Measurements from ENCODE around the gene MTHFD1L. TPM values are rescaled to one million over a fixed set of nuclear protein-coding genes. Genes with fewer than 3 reads are reported as not detected.
"Not testable (repeated sequence)": the region's sequence is repeated elsewhere in the genome, so short reads cannot be mapped to it uniquely, and the experiment has no call there.

Gene MTHFD1L
- total RNA-seq, 1 donor from 2014 or later, result 45.6 TPM

GRCh38 chr6:151065027-151065815 is 199.7 kb downstream of the MTHFD1L start:
- no peak for DNase-seq (ENCODE audit: low read depth in 2 of 2)

GRCh38 chr6:151067684-151068596 is 202.4 kb downstream of the MTHFD1L start:
- DNase-seq (ENCODE audit: low read depth in 2 of 2), result peak; percentile 97

- peak in 1 of 2 donors; percentile 39 for DNase-seq (ENCODE audit: low read depth in 2 of 2)
Measured at GRCh38 chr6:151068761-151069312, 203.3 kb downstream of the MTHFD1L start.

GRCh38 chr6:151069641-151070040 is 204.1 kb downstream of the MTHFD1L start:
- DNase-seq (ENCODE audit: low read depth in 2 of 2), result no peak

- DNase-seq (ENCODE audit: low read depth in 2 of 2), result peak; percentile 32 to 44
Measured at GRCh38 chr6:151070631-151071051, 205.1 kb downstream of the MTHFD1L start.

GRCh38 chr6:151071295-151071694 is 205.8 kb downstream of the MTHFD1L start:
- peak; percentile 84 to 92 for DNase-seq (ENCODE audit: low read depth in 2 of 2)

- DNase-seq (ENCODE audit: low read depth in 2 of 2), result no peak
Measured at GRCh38 chr6:151073146-151073545, 207.6 kb downstream of the MTHFD1L start.

- DNase-seq (ENCODE audit: low read depth in 2 of 2), result no peak
Measured at GRCh38 chr6:151073701-151074100, 208.2 kb downstream of the MTHFD1L start.

GRCh38 chr6:151075005-151075404 is 209.5 kb downstream of the MTHFD1L start:
- no peak for DNase-seq (ENCODE audit: low read depth in 2 of 2)

- DNase-seq (ENCODE audit: low read depth in 2 of 2), result no peak
Measured at GRCh38 chr6:151075527-151075926, 210.0 kb downstream of the MTHFD1L start.

GRCh38 chr6:151075930-151076555 is 210.5 kb downstream of the MTHFD1L start:
- DNase-seq (ENCODE audit: low read depth in 2 of 2), result no peak

- no peak for DNase-seq (ENCODE audit: low read depth in 2 of 2)
Measured at GRCh38 chr6:151078655-151079054, 213.2 kb downstream of the MTHFD1L start.

- DNase-seq (ENCODE audit: low read depth in 2 of 2), result peak in 1 of 2 donors; percentile 37
Measured at GRCh38 chr6:151081656-151082055, 216.2 kb downstream of the MTHFD1L start.

- DNase-seq (ENCODE audit: low read depth in 2 of 2), result no peak
Measured at GRCh38 chr6:151082079-151082478, 216.6 kb downstream of the MTHFD1L start.

- no peak for DNase-seq (ENCODE audit: low read depth in 2 of 2)
Measured at GRCh38 chr6:151084275-151084674, 218.8 kb downstream of the MTHFD1L start.

GRCh38 chr6:151087055-151087454 is 221.6 kb downstream of the MTHFD1L start:
- DNase-seq (ENCODE audit: low read depth in 2 of 2), result not testable (repeated sequence)

- DNase-seq (ENCODE audit: low read depth in 2 of 2), result no peak
Measured at GRCh38 chr6:151087861-151088598, 222.5 kb downstream of the MTHFD1L start.

GRCh38 chr6:151088599-151088935 is 223.1 kb downstream of the MTHFD1L start:
- DNase-seq (ENCODE audit: low read depth in 2 of 2), result no peak

GRCh38 chr6:151088963-151089362 is 223.5 kb downstream of the MTHFD1L start:
- DNase-seq (ENCODE audit: low read depth in 2 of 2), result no peak

- no peak for DNase-seq (ENCODE audit: low read depth in 2 of 2)
Measured at GRCh38 chr6:151089978-151090377, 224.5 kb downstream of the MTHFD1L start.

GRCh38 chr6:151091571-151091970 is 226.1 kb downstream of the MTHFD1L start:
- DNase-seq (ENCODE audit: low read depth in 2 of 2), result no peak

Measured in lung microvascular endothelial cell (primary cell).